Fibroblast of gingiva (primary cell): Measurements from ENCODE around the gene JPH4.

Source experiments
- DNase-seq: peaks from one replicate; pipeline ENCODE4 v3.0.0-alpha.2; 2011; ENCODE audit warnings: low read depth

The JPH4 gene

DNA sequence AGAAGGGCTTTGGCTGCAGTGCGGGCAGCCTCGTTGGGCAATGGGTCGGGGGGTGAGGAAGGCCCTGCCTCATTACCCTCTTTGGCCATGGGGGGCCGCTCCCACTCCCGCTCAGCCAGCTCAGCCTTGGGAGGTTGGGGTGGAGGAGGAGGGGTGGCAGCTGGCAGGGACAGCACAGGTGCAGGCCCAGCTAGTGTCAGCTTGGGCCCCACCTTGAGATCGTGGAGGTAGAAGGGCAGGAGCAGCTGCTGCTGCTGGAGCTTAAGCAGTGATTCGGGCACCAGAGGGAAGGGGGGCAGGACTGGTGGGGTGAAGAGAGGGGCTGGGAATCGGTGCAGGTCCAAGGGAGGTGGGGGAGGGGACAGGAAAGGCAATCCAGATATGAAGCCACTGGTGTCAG lies 53.0 kb downstream of the JPH4 start:
- no peak for DNase-seq

DNA sequence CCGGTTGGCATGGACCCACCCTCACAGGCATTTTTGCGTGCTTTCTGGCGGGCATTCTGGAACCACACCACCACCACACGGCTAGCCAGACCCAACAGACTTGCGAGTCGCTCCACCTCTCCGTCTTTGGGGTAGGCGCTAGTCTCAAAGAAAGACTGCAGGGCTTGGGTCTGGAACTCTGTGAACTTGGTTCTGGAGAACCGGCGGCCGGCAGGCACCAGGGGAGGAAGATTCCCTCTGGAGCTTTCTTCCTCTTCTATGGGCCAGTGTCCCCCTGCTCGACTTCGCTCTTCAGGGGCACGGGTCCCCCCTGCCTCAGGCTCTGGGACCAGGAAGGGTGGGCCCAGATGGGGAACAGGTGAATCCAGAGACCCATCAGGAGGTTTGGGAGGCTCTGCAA lies 53.6 kb downstream of the JPH4 start:
- DNase-seq = no peak

DNA sequence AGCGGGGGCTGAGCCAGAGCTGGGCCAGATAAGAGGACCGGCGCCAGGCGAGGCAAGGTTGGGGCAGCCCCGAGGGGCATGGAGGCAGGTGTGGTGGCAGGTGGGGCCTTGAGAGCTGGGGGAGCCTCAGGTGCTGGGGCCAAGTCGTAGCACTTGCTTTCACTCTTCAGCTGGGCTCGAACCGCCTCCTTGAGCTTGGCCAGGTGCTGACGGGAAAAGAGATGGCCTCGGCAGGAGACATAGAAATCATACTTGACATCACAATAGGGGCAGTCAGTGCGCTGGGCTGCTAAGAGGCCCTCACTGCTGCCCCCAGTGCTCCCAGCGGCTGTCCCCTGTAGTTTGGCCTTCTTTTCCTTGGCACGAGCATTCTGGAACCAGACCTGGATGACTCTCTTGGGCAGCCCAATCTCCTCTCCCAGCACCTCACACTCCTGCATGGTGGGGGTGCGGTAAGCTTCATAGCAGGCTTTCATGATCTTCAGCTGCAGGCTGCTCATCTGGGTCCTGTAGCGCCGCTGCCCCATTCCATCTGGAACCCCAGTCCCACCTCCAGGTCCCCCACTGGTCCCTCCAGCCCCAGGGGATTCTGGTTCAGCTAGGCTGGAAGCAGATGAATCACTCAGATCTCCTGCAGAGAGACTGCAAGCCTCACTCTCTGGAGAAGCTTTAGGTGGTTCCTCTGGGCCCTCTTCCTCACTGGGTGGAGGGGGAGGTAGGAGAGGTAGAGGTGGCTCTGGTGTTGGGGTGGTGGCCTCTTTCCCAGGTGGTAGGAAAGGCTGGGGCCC lies 55.2 kb downstream of the JPH4 start:
- no peak for DNase-seq

DNA sequence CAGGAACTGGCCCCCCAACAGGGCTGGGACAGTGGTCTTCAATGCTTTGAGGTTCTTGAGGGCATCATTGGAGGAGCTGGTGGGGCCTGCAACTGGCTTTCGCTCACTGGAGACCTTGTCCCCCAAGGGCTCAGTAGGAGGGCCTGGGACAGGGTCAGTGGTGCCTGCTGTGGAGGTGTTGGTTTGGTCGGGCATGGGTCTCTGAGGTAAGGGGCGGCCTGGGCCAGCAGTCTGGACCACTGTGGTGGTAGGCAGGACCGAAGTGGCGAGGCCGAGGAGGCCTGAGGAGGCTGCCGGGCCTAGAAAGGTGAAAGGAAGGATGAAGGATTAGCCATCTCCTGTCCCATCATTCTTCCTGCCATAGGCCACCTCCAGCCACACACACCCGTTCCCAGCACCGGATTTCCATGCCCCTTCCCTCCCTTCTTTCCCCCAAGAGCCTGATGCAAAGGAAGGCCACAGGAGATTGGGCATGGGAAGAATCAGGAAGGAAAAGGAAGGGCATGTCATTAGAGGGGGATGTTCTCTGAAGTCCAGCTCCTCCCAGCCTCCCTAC lies 55.9 kb downstream of the JPH4 start:
- DNase-seq = no peak

DNA sequence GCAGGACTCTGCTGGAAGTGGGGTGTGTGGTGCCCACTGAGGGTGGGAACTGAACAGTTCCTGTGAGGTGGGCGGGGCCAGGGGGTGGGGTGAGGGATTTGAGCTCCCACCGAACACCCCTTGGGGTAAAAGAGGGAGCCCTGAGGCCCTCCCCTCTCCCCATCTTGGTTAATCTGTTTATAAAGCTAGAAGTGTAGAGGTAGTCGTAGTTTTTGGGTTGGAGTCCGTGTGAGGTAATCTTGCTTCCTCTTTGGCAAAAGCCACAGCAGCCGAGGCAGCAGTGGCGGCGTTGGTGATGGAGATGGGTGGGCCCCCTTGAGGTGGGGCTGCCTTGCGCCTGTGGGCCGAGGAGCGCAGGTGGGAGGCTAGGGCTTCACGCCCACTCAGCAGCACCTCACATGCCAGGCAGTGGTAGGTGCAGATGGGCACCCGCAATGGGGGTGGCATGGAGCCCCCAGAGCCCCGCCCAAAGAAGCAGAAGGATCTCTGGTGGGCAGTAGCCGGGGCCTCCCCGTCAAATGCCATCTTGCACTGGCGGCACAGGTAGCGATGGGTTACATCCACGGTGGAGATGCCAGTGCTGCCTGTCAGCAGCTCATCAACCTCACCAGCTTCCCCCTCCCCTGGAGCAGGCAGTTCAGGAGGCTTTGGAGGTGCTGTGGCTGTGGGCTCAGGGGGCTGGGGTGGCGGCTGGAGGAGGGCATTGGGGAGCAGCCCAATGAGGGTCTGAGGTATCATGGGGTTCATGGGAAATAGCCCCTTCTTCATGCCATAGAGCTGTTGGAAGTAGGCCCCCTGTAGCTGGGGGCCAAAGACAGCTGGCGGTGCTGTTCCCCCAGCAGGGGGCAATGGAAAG lies 56.6 kb downstream of the JPH4 start:
- no peak for DNase-seq

DNA sequence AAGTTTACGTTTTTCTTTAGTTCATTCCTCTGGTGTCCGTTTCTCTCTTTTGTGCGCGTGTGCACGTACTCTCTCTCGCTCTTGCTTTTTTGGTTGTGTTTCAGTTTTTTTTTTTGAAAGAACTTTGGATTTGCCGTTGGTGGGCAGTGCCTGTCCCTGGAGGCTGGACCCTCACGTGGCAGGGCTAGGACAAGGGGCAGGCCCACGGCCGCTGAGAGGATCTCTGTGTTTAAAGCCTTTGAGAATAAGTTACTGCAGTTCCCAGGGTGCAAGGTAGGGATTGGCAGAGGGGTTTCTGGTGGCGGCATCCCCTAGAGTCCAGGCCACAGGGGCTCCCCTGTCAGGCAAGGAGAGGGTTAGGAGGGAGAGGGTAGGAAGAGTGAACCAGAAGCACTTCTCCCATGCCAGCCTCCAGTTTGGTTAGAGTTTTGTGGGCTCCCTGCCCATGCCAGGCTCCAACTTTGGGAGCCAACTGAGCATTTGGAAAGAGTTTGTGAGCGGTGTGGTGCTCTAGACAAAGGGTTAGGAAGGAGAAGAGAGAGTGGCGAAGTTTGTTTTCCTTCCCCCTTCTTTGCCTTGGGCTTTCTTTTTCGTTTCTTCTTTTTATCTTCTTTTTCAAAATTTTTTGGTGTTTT lies 57.6 kb downstream of the JPH4 start:
- DNase-seq = no peak

DNA sequence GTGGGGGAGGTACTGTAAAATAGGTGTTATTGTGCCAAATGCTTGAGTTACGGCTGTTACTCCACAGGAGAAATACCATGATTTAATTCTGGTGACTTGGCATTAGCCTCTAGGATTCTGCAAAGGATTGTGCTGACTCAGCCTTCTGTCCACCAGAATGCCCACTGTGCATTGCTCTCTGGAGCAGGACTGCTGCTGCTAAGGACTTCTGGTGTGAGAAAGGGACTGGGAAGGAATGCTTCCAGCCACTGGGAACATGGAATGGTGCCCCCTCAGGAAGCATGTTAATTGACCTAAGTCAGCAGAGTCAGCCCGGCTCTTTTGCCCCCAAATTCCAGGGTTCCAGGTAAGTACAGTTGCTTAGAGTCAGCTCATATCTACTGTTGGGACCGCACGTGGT lies 59.9 kb downstream of the JPH4 start:
- no peak for DNase-seq
